GM18867 (cell line): ENCODE data around the gene EEFSEC.

Experiments
- ATAC-seq: cut with Tn5 transposase; IDR thresholded peaks from one replicate; pipeline ENCODE4 v1.9.1; 2021; ENCODE audit warnings: mild to moderate bottlenecking, moderate library complexity; ENCODE audit not compliant: unreplicated experiment

The EEFSEC gene, protein sequence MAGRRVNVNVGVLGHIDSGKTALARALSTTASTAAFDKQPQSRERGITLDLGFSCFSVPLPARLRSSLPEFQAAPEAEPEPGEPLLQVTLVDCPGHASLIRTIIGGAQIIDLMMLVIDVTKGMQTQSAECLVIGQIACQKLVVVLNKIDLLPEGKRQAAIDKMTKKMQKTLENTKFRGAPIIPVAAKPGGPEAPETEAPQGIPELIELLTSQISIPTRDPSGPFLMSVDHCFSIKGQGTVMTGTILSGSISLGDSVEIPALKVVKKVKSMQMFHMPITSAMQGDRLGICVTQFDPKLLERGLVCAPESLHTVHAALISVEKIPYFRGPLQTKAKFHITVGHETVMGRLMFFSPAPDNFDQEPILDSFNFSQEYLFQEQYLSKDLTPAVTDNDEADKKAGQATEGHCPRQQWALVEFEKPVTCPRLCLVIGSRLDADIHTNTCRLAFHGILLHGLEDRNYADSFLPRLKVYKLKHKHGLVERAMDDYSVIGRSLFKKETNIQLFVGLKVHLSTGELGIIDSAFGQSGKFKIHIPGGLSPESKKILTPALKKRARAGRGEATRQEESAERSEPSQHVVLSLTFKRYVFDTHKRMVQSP

DNA sequence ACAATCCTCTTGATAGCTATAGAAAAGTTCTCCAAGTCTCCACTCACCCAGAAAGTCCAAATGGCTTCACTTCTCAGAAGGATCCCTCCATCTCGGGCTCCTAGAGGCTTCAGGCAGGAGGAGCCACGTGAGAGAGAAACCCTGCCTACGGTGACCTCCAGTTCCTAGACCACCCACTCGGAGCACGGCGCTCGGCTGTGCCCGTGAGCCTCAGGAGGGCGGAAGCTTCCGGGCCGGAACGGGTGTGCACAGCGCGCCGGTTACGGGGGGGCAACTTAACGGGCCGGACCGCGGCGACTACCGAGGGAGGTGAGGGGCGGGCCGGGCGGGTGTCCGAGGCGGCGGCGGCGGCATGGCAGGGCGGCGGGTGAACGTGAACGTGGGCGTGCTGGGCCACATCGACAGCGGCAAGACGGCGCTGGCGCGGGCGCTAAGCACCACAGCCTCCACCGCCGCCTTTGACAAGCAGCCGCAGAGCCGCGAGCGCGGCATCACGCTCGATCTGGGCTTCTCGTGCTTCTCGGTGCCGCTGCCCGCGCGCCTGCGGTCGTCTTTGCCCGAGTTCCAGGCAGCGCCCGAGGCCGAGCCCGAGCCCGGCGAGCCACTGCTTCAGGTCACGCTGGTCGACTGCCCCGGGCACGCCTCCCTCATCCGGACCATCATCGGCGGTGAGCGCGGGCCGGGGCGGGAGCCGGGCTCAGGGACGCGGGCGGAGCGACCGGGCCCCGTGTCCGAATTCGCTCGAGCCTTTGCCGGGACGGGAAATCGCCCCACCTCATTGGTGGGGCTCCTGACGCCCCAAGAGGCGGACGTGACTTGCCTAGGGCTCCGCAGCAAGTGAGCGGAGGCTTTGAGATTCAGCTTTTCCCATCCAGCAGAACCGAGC lies at the start of gene EEFSEC:
Gene EEFSEC, plus strand, starts transcription at position 326 of the 886 bp plus-strand sequence. Its CDS starts 27 bp downstream, at position 353.
- peak; percentile 92 for ATAC-seq

DNA sequence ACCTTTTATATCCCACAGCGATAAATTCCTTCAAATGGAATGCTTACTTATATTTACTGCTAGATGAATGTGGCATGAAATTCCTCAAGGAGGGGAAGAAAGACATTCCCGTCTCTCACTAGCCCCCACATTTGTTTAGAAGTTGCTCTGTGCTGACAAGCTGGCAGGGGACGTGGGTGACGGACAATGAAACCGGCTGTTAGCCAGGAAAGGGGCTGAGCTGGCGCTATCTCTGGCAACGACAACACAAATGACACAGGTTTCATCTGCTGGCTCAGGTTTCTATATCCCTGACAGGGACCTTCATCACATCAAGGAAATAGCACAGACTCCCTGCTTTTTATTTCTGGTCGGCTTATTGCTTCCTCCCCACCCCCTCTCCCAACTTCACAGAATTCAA lies 45.4 kb upstream of the EEFSEC start:
- ATAC-seq: no peak

DNA sequence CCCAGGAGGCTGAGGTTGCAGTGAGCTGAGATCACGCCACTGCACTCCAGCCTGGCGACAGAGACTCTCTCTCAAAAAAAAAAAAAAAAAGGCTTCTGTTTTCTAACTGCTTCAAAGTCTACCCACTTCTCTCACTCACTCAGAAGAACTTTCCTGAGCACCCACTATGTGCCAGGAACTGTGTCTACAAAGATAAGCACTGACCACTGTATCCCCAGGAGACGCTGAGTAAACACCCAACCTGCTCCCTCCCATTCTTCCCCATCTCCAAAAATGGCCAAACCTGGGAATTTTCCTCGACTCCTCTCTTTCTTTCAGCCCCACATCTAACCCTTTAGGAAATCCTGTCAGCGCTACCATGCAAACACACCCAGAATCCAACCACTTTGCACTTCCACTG lies 42.1 kb upstream of the EEFSEC start:
- ATAC-seq: no peak

DNA sequence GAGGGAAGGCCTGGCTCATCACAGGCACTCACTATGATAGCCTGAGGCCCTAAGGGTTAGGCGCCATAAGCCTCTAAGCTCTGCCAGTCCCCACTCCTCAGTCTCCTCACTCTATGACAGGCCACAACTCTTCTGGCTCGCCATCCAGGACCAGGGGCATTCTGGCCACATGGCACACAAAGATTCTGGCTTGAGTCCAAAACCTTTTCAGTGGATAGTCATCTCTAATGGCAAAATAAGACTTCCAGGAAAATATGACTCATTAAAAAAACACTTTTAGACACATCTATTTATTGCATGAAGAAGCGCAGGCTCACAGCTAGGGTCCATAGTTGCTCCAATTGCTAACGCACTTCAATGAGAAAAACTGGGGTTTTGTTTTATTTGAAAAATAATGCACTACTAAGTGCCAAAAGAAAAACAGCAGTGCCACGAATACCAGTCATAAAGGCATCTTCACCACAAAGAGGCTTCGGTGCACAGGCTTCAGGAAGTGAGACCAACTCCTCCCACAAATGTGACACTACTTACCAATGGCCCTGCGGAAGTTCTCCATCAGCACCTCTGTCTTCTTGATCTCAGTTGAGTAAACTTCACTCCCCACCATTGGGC lies 40.8 kb upstream of the EEFSEC start:
- peak; percentile 66 for ATAC-seq

DNA sequence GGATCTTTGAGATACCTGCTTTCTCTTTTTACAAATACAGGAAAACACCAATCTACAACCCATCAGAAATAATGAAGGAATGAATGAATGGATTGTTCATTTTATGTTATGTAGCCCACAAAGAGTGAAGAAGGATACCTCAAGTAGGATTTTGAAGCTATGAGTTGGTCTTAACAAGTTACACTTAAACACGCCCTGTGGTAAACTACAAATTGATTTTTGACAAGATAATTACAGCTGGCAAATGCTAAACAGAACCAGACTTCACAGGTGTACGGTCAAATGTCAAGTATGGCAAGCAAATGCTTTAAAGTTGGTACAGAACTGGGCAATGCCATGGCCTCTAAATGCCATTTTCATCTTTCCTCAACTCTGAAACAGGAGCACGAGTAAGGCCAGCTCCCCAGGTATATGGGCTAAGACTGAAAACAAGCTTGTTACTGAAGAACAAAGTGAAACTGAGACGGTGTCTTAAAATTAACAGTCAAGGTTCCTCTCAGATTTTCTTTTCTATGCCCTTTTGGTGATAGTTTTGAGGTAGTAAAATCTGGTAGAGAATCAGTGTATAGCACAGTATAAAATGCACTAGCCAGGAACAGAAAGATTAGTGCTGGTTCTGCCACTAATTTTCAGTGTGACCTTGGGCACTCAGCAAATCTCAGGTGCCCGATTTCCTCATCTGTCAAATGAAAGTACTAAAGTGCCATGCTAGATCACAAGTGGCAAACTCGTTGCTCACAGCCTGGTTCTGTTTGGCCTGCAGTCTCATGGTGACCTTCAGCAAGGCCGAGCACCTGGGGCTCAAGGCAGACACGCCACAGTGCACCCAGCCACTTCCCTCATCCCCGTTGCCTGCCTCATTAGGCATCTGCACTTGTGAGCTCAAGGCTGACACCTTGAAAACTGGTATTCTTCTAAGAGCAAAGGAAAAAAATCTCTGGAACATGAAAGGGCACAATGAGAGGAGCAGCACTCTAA lies 39.2 kb upstream of the EEFSEC start:
- ATAC-seq: peak; percentile 67

DNA sequence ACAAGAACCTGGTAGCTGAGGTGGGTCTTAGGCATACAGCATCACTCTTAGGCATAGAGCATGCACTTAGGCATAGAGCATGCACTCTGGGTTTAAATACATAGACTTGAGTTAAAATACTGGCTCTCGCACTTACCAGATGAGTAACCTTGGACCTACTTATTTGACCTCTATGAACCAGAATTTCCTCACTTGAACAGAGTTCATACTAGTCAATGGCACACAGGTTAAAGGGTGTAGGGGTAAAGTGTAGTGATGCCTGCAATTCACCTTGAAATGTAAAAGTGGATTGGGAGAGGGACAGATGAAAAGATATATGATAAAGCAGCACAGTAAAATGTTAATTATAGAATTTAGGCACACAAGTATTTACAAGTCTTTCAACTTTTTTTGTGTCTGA lies 31.3 kb upstream of the EEFSEC start:
- no peak for ATAC-seq

DNA sequence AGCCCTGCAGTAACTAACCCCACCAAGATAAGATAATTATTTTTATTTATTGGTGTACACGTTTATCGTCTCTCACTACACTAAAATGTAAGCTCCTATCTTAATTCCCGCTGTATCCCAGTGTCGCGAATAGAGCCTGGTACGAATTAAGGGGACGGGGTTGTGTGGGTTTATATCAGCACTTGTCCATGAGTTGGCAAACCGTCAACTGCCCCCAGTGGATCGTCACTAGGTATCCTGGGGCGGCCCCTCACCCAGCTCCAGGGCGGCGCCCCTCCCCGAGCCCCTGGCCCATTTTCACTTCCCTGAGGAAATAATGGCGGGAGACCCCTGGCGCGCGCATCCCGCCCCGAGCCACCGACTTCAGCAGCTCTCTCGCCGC lies 30.1 kb upstream of the EEFSEC start:
- ATAC-seq: no peak

DNA sequence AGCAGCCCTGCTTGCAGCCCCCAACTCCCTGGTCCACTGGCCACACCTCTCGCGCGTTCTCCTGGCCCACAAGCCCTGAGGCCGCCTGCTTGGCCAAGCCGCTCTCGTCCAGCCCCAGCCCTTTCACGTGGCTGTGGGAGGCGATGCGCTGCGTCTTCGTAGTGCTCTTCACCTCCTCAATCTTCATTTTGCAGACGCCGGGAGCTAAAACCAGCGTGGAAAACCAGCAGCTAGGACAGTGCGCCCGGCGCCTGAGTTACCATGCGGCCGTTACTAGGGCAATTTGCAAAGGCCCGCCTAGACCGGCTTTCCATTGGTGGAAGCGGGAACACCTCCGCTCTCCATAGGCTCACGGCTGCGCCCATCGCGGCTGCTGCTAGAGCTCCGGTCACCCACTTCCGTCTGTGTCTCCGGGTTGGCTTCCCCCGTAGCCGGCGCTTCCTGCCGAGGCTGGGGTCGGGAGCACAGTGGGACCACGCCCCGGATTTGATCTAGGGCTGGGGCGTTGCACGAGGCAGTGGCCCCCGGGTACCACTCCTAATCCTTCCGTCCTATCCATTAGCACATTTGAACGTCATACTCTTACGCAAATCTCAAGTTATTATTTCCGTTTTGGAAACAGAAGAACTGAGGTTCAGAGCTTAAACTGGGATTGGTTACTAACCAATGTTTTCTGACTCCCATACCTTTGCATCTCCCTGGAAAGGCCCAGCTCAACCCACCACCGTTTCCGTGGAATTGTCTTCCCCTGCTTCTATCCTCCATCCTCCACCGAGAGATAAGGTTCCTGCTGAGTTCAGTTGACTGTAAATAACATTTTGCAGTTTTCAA lies 29.5 kb upstream of the EEFSEC start, which contains the start of gene RUVBL1:
Gene RUVBL1, minus strand, starts transcription at position 275 of the 831 bp plus-strand sequence. Its CDS starts 88 bp downstream, at position 187.
- ATAC-seq: peak; percentile 98

DNA sequence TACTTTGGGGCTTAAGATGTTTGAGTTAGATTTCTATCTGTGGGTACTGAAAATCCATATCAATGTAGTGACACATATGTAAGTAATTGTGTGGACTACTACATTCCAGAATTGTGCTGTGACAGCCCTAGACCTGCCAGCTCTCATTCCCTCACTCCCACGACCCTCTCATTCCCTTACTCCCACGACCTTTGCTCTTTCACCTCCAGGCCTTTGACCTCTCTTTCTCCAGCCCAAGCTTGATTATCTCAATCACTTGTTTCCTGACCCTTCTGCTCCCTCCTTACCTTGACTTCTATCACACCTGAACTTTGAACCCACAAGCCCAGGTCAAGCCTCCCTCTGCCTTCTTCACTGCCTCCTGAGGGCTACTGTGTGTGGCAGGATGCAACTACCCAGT lies 26.0 kb upstream of the EEFSEC start:
- no peak for ATAC-seq

DNA sequence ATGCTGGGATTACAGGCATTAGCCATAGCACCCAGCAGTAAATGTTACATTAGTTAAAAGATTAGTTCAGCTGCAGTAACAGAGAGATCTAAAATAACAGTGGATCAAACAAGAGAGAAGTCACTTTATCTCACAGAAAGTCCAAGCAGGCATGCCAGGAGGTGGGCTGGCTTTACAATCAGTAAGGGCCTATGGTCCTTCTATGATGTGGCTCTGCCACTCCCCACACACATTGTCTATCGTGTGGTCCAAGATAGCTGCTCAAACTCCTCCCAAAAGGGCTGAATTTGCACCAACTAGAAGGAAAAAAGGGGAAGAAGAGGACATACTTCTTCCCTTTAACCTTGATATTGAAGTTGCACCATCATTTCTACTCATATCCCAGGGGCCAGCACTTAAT lies 25.0 kb upstream of the EEFSEC start:
- ATAC-seq: no peak

DNA sequence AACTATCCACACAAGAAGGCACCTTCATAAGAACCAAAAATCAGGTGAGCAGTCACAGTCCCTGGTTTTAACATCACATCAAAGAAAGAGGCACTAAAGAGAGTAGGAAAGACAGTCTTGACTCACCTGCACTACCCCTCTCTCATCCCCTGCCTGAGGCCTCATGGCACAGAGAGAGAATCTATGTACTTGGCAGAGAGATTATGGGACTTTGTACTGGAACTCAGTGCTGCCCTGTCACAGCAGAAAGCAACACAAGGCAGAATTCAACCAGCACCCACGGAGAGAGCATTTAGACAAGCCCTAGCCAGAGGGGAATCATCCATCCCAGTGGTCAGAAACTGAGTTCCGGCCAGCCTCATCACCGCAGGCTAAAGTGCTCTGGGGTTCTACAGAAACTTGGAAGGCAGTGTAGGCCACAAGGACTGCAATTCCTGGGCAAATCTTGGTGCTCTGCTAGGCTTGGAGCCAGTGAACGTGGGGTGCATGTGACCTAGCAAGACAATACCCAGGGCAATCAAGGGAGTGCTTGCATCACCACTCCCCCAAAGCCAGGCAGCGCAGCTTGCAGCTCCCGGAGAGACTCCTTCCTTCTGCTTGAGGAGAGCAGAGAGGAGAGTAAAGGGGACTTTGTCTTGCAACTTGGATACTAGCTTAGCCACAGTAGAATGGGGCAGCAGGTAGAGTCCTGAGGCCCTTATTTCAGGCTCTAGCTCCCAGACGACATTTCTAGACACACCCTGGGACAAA lies 21.2 kb upstream of the EEFSEC start:
- ATAC-seq: no peak

DNA sequence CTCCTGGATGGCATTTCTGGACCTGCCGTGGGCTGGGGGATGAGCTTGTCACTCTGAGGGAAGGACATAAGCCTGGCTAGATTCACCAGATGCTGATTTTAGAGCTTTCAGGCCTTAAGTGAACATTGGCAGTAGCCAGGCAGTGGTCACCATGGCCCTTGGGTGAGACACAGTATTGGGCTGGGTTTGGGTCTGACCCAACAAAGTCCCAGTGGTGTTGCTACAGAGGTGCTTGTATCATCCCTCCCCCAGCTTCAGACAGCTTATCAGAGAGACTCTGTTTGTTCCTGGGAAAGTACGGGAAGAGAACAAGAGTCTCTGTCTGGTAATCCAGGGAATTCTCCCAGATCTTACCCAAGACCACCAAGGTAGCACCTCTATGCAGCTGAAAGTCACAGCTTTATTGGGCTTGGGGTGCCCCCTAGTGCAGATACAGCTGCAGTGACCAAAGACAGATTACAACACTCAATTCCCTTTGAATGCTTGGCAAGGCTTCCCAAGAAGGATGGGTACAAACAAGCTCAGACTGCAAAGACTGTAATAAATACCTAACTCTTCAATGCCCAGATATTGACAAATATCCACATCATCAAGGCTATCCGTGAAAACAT lies 19.9 kb upstream of the EEFSEC start:
- ATAC-seq: no peak

DNA sequence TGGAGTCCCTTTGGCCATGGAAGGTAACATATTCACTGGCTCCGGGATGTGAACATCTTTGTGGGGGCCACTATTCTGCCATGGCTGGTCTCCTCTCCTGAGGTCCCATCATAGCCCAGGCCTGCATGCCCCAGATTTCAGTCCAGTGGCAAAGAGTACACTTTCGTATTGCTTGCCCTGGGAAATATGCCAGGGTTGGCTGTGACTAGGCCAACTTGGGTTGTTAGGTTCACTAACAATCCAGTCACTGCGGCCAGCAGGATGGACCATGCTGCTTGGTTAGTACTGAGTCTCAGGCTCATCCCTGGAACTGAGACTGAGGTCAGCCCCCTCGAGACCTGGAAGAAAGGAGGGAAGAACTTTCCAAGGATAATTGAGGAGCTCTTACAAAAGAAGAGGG lies 9.8 kb upstream of the EEFSEC start:
- no peak for ATAC-seq

DNA sequence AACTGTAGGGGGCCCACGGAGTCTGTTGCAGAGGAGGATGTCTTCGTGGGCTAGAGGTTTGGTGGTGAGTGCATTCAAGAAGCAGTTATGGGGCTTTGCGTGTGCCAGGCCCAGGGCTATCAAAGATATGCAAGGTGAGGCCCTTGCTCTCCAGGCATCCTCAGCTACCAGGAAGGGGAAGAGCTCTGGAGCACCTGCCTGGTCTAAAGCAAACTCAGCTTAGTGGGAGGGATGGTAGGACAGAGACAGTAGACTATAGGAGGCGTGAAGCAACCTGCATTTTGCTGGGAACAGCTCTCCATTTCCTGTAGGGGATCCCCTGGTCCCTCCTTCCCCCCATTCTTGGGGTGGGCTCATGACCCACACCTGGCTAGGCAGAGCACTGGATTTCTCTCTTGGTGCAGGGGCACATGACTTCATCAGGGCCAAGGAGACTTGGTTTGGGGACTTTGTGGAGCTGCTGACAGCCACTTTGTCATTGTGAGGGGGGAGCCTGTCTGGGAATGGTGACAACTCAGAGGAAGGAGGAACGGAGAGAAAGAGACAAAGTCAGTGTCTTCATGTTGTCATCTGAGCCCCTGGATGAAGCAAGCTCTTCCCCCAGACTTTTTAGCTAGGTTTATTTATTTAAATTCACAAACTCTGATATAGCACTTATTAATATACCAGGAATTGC lies 8.6 kb upstream of the EEFSEC start:
- ATAC-seq: no peak

DNA sequence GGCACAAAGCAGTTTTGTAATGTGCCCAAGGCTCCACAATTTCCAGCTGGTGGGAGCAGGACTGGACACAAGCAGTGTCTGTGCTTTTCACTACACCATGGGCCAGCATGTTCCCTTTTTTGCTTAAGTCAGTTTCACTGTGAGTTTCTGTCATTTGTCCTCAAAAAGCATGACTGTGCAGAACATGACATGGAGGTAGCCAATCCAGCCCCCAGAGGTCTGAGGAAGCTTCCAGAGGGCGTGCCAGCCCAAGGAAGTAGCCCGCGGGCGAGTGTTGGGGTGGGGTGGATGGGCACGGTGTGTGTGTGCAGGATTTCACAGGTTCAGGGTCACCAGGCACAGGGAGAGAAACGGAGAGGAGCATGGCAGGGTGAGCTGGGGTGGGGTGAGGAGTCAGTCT lies 8.0 kb upstream of the EEFSEC start:
- ATAC-seq: no peak

DNA sequence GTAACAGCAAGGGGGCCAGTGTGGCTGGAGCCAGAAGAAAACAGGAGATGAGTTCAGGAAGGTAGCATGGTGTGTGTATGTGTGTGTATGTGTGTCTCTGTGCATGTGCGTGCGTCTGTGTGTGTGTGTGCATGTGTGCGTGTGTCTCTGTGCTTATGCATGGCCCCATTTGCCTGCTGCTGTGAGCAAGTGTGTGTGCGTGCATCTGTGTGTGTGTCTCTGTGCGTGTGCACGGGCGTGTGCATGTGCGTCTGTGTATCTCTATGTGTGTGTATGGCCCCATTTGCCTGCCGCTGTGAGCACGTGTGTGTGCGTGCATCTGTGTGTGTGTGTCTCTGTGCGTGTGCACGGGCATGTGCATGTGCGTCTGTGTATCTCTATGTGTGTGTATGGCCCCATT lies 7.1 kb upstream of the EEFSEC start:
- no peak for ATAC-seq

DNA sequence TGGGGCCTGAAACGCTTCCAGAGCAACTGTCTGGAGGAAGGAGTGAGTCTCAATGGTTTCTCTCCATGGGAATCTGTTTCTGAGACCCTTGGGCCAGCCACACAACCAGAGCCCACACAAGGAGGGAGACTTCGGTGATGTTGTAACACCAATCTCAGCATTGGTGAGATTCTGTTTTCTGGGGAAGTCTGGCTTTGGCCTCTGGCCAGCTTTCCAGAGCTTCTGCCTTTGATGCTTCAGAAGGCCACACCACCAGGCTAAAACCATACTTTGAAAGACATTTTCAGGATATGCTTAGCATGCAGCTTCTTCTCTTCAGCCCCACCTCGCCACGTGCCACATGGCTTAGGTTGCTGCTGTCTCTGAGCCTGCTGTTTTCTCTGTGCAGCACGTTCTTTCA lies 3.6 kb upstream of the EEFSEC start:
- ATAC-seq: no peak
